ENCODE data around the gene VGF. TPM values are rescaled to one million over a fixed set of nuclear protein-coding genes. Genes with fewer than 3 reads are reported as not detected.

Gene VGF
- polyA plus RNA-seq, 1 donor (not counting 4 experiments of a cell fraction or from before 2014, with no cell fraction given): 0.04 TPM

DNA sequence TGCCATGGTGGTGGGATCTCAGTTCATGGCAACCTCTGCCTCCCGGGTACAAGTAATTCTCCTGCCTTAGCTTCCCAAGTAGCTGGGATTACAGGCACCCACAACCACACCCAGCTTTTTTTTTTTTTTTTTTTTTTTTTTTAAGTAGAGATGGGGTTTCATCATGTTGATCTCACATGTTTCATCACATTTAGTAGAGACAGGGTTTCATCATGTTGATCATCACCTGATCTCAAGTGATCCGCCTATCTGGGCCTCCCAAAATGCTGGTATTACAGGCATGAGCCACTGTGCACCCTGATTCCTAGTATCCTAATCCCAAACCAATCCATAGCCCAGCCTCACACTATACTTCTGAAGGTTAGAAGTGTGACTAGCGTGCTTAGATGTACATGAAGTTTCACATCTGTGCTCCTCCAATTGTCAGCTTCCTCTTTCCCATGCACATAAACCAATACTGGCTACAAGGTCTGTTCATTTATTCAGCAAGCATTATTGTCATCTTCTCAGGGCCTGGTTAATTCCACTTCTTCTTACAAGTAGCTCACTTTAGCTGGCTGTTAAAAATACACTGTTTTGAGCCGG, 21.6 kb upstream of the VGF start:
- no peak for TF ChIP-seq EZH2 (IDR thresholded peaks at IDR 0.05; ENCODE audit: low read length)
- TF ChIP-seq, protein P1, sequence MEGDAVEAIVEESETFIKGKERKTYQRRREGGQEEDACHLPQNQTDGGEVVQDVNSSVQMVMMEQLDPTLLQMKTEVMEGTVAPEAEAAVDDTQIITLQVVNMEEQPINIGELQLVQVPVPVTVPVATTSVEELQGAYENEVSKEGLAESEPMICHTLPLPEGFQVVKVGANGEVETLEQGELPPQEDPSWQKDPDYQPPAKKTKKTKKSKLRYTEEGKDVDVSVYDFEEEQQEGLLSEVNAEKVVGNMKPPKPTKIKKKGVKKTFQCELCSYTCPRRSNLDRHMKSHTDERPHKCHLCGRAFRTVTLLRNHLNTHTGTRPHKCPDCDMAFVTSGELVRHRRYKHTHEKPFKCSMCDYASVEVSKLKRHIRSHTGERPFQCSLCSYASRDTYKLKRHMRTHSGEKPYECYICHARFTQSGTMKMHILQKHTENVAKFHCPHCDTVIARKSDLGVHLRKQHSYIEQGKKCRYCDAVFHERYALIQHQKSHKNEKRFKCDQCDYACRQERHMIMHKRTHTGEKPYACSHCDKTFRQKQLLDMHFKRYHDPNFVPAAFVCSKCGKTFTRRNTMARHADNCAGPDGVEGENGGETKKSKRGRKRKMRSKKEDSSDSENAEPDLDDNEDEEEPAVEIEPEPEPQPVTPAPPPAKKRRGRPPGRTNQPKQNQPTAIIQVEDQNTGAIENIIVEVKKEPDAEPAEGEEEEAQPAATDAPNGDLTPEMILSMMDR (optimal IDR thresholded peaks at IDR 0.05 in 1 of 3, IDR thresholded peaks at IDR 0.05 in 1 of 3, conservative IDR thresholded peaks at IDR 0.05 in 1 of 3; ENCODE audit: extremely low read depth in 1 of 3, insufficient read depth in 2 of 3, low read length in 3 of 3): no peak
- dilution Hi-C loops (cut with MboI; ENCODE audit: extremely low pct_ligation_motif_present, low sequenced_read_pairs): no loop called here
- H3K27me3 ChIP-seq (ENCODE audit: control insufficient read depth, extremely low read depth, insufficient read depth, low read length): no peaks in the 10 kb centered on the region
- H3K9me1 ChIP-seq (ENCODE audit: control insufficient read depth, extremely low read depth, insufficient read depth, low read length): no peaks in the 10 kb centered on the region
- no peaks in the 10 kb centered on the region for H3K36me3 ChIP-seq (ENCODE audit: control insufficient read depth in 2 of 2, extremely low read depth in 1 of 2, insufficient read depth in 2 of 2, low read length in 2 of 2)
- FAIRE-seq (no peak), DNase-seq (ENCODE audit: low read depth, low spot score) (no peak)
- no peak overlapping the region for H3K4me2 ChIP-seq (ENCODE audit: control insufficient read depth, extremely low read depth, insufficient read depth, low read depth, low read length)
- H3K9ac ChIP-seq (ENCODE audit: control insufficient read depth, extremely low read depth, insufficient read depth, low read length): no peak overlapping the region
- H3K4me1 ChIP-seq (ENCODE audit: control insufficient read depth, extremely low read depth, insufficient read depth, low read length): peaks cover 2% of the 10 kb centered on the region
- H3K9me3 ChIP-seq (ENCODE audit: control insufficient read depth, low read depth, low read length): no peaks in the 10 kb centered on the region
- H3K4me3 ChIP-seq (ENCODE audit: control insufficient read depth in 2 of 3, extremely low read depth in 1 of 3, insufficient read depth in 2 of 3, low read depth in 1 of 3, low read length in 3 of 3): no peak overlapping the region
- no peaks in the 10 kb centered on the region for H4K20me1 ChIP-seq (ENCODE audit: control insufficient read depth, extremely low read depth, insufficient read depth, low read length)
- H3K27ac ChIP-seq (ENCODE audit: control insufficient read depth, insufficient read depth, low read length): no peak overlapping the region
- H3K79me2 ChIP-seq (ENCODE audit: control insufficient read depth, insufficient read depth, low read length): no peaks in the 10 kb centered on the region
- H2AFZ ChIP-seq (ENCODE audit: control insufficient read depth, low read length): no peak overlapping the region

DNA sequence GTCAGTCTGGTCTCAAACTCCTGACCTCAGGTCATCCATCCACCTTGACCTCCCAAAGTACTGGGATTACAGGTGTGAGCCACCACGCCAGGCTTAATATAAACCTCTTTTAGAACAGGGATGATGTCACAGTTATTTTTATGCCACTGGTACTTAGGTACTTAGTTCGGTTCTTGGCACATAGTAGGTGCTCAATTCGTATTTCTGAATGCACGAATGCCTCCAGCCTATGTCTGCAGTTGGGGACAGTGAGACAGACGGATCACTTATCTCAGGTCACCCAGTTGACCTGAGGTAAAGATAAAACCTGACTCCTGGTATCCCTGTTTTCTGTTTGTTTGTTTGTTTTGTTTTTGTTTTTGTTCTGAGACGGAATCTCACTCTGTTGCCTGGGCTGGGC, 20.8 kb upstream of the VGF start:
- no peaks in the 10 kb centered on the region for H3K79me2 ChIP-seq (ENCODE audit: control insufficient read depth, insufficient read depth, low read length)
- FAIRE-seq (no peak), DNase-seq (ENCODE audit: low read depth, low spot score) (no peak)
- no peaks in the 10 kb centered on the region for H3K36me3 ChIP-seq (ENCODE audit: control insufficient read depth in 2 of 2, extremely low read depth in 1 of 2, insufficient read depth in 2 of 2, low read length in 2 of 2)
- H3K9me1 ChIP-seq (ENCODE audit: control insufficient read depth, extremely low read depth, insufficient read depth, low read length): no peaks in the 10 kb centered on the region
- H3K4me2 ChIP-seq (ENCODE audit: control insufficient read depth, extremely low read depth, insufficient read depth, low read depth, low read length): no peak overlapping the region
- H3K27me3 ChIP-seq (ENCODE audit: control insufficient read depth, extremely low read depth, insufficient read depth, low read length): peaks cover under 1% of the 10 kb centered on the region
- peaks cover 2% of the 10 kb centered on the region for H3K4me1 ChIP-seq (ENCODE audit: control insufficient read depth, extremely low read depth, insufficient read depth, low read length)
- H2AFZ ChIP-seq (ENCODE audit: control insufficient read depth, low read length): no peak overlapping the region
- no peaks in the 10 kb centered on the region for H4K20me1 ChIP-seq (ENCODE audit: control insufficient read depth, extremely low read depth, insufficient read depth, low read length)
- no peak overlapping the region for H3K9ac ChIP-seq (ENCODE audit: control insufficient read depth, extremely low read depth, insufficient read depth, low read length)
- no peak overlapping the region for H3K4me3 ChIP-seq (ENCODE audit: control insufficient read depth in 2 of 3, extremely low read depth in 1 of 3, insufficient read depth in 2 of 3, low read depth in 1 of 3, low read length in 3 of 3)
- no peak overlapping the region for H3K27ac ChIP-seq (ENCODE audit: control insufficient read depth, insufficient read depth, low read length)
- no peaks in the 10 kb centered on the region for H3K9me3 ChIP-seq (ENCODE audit: control insufficient read depth, low read depth, low read length)
- dilution Hi-C loops (cut with MboI; ENCODE audit: extremely low pct_ligation_motif_present, low sequenced_read_pairs): no loop called here
- TF ChIP-seq, protein P1 (optimal IDR thresholded peaks at IDR 0.05 in 1 of 3, IDR thresholded peaks at IDR 0.05 in 1 of 3, conservative IDR thresholded peaks at IDR 0.05 in 1 of 3; ENCODE audit: extremely low read depth in 1 of 3, insufficient read depth in 2 of 3, low read length in 3 of 3): no peak
- no peak for TF ChIP-seq EZH2 (IDR thresholded peaks at IDR 0.05; ENCODE audit: low read length)
